ENCODE results near the gene KATNB1. TPM values are rescaled to one million over a fixed set of nuclear protein-coding genes. Genes with fewer than 3 reads are reported as not detected.
"Not testable (repeated sequence)": the region's sequence is repeated elsewhere in the genome, so short reads cannot be mapped to it uniquely, and the experiment has no call there.

Gene KATNB1
- total RNA-seq, 1 donor from 2014 or later: 12.9 TPM

- FAIRE-seq (no peak), DNase-seq (ENCODE audit: low read depth) (no peak)
- Histone ChIP-seq H3K36me3 (ENCODE audit: control insufficient read depth, insufficient read depth, low read length) (peaks cover 23% of the 10 kb centered on the region), H3K4me3 (ENCODE audit: low read depth, low read length) (no peak overlapping the region), H3K27me3 (ENCODE audit: control insufficient read depth, insufficient read depth, low read length) (no peaks in the 10 kb centered on the region)
- no peak for TF ChIP-seq CTCF (IDR thresholded peaks at IDR 0.05; ENCODE audit: insufficient read depth, low read length, severe bottlenecking)
These were observed 38.2 kb downstream of the KATNB1 start for GRCh38 chr16:57773655-57774295.

GRCh38 chr16:57774705-57775285 lies 39.2 kb downstream of the KATNB1 start:
- FAIRE-seq: no peak
- peaks cover 18% of the 10 kb centered on the region for H3K36me3 ChIP-seq (ENCODE audit: control insufficient read depth, insufficient read depth, low read length)

GRCh38 chr16:57775661-57776469 lies 40.3 kb downstream of the KATNB1 start:
- FAIRE-seq (no peak), DNase-seq (ENCODE audit: low read depth) (no peak)
- no peaks in the 10 kb centered on the region for H3K27me3 ChIP-seq (ENCODE audit: control insufficient read depth, insufficient read depth, low read length)
- H3K4me3 ChIP-seq (ENCODE audit: low read depth, low read length): no peak overlapping the region
- peaks cover 13% of the 10 kb centered on the region for H3K36me3 ChIP-seq (ENCODE audit: control insufficient read depth, insufficient read depth, low read length)
- no peak for TF ChIP-seq CTCF (IDR thresholded peaks at IDR 0.05; ENCODE audit: insufficient read depth, low read length, severe bottlenecking)

More at GRCh38 chr16:57774705-57775285, 39.2 kb downstream of the KATNB1 start:
- no peak for DNase-seq (ENCODE audit: low read depth)
- Histone ChIP-seq H3K27me3 (ENCODE audit: control insufficient read depth, insufficient read depth, low read length) (no peaks in the 10 kb centered on the region), H3K4me3 (ENCODE audit: low read depth, low read length) (no peak overlapping the region)
- TF ChIP-seq CTCF (IDR thresholded peaks at IDR 0.05; ENCODE audit: insufficient read depth, low read length, severe bottlenecking): no peak

GRCh38 chr16:57778658-57779057 lies 43.1 kb downstream of the KATNB1 start:
- peaks cover 8% of the 10 kb centered on the region for H3K36me3 ChIP-seq (ENCODE audit: control insufficient read depth, insufficient read depth, low read length)
- DNase-seq (ENCODE audit: low read depth): no peak
- H3K27me3 ChIP-seq (ENCODE audit: control insufficient read depth, insufficient read depth, low read length): no peaks in the 10 kb centered on the region
- no peak overlapping the region for H3K4me3 ChIP-seq (ENCODE audit: low read depth, low read length)
- no peak for TF ChIP-seq CTCF (IDR thresholded peaks at IDR 0.05; ENCODE audit: insufficient read depth, low read length, severe bottlenecking)
- no peak for FAIRE-seq

GRCh38 chr16:57779836-57780235 lies 44.3 kb downstream of the KATNB1 start:
- not testable (repeated sequence) for FAIRE-seq; H3K4me3 ChIP-seq (ENCODE audit: low read depth, low read length); H3K27me3 ChIP-seq (ENCODE audit: control insufficient read depth, insufficient read depth, low read length); DNase-seq (ENCODE audit: low read depth)
- H3K36me3 ChIP-seq (ENCODE audit: control insufficient read depth, insufficient read depth, low read length): peaks cover 13% of the 10 kb centered on the region

GRCh38 chr16:57781349-57781740 lies 45.8 kb downstream of the KATNB1 start:
- no peak overlapping the region for H3K4me3 ChIP-seq (ENCODE audit: low read depth, low read length)
- peaks cover 15% of the 10 kb centered on the region for H3K36me3 ChIP-seq (ENCODE audit: control insufficient read depth, insufficient read depth, low read length)
- TF ChIP-seq CTCF (IDR thresholded peaks at IDR 0.05; ENCODE audit: insufficient read depth, low read length, severe bottlenecking): no peak
- no peak for DNase-seq (ENCODE audit: low read depth)
- no peaks in the 10 kb centered on the region for H3K27me3 ChIP-seq (ENCODE audit: control insufficient read depth, insufficient read depth, low read length)
- no peak for FAIRE-seq
